Hematopoietic multipotent progenitor cell treated with erythropoietin and hydrocortisone succinate and interleukin-3 and kit ligand, for 8 days (in vitro differentiated cells): Measurements from ENCODE around the gene C10orf71.

Experiments
- DNase-seq: peaks from one replicate; pipeline ENCODE4 v3.0.0-alpha.2; 2015

Gene C10orf71

GRCh38 chr10:49298983-49299815 is at the start of gene C10orf71:
Gene C10orf71 (plus strand): TSS chr10:49299170. CDS start chr10:49322546, 23,376 bp downstream.
- no peak for DNase-seq

GRCh38 chr10:49252313-49253034 is 46.5 kb upstream of the C10orf71 start:
- no peak for DNase-seq

GRCh38 chr10:49253340-49253906 is 45.5 kb upstream of the C10orf71 start:
- no peak for DNase-seq

- DNase-seq = no peak
Measured at GRCh38 chr10:49254150-49254549, 44.8 kb upstream of the C10orf71 start.

- no peak for DNase-seq
Measured at GRCh38 chr10:49254556-49255318, 44.2 kb upstream of the C10orf71 start.

GRCh38 chr10:49255883-49256282 is 43.1 kb upstream of the C10orf71 start:
- no peak for DNase-seq

GRCh38 chr10:49257154-49257553 is 41.8 kb upstream of the C10orf71 start:
- DNase-seq = no peak

- no peak for DNase-seq
Measured at GRCh38 chr10:49257626-49258349, 41.2 kb upstream of the C10orf71 start.

- DNase-seq = no peak
Measured at GRCh38 chr10:49258350-49258683, 40.7 kb upstream of the C10orf71 start.

GRCh38 chr10:49260644-49261296 is 38.2 kb upstream of the C10orf71 start:
- no peak for DNase-seq

- DNase-seq = no peak
Measured at GRCh38 chr10:49263591-49263990, 35.4 kb upstream of the C10orf71 start.

GRCh38 chr10:49264177-49264677 is 34.7 kb upstream of the C10orf71 start:
- no peak for DNase-seq

GRCh38 chr10:49265885-49266284 is 33.1 kb upstream of the C10orf71 start:
- no peak for DNase-seq

GRCh38 chr10:49268185-49268584 is 30.8 kb upstream of the C10orf71 start:
- no peak for DNase-seq

- DNase-seq = no peak
Measured at GRCh38 chr10:49269523-49269922, 29.4 kb upstream of the C10orf71 start.

- no peak for DNase-seq
Measured at GRCh38 chr10:49270565-49270964, 28.4 kb upstream of the C10orf71 start.

GRCh38 chr10:49271346-49271745 is 27.6 kb upstream of the C10orf71 start:
- no peak for DNase-seq

- DNase-seq = peak; percentile 20
Measured at GRCh38 chr10:49272251-49273081, 26.5 kb upstream of the C10orf71 start.

- no peak for DNase-seq
Measured at GRCh38 chr10:49273082-49273465, 25.9 kb upstream of the C10orf71 start.

- no peak for DNase-seq
Measured at GRCh38 chr10:49273626-49274025, 25.3 kb upstream of the C10orf71 start.

GRCh38 chr10:49274886-49275285 is 24.1 kb upstream of the C10orf71 start:
- DNase-seq = no peak
